ENCODE data around the gene COP1.

GRCh38 chr1:176187001-176187400 lies 20.1 kb downstream of the COP1 start:
- no peak for TF ChIP-seq TAF1 (IDR thresholded peaks at IDR 0.05; ENCODE audit: low read depth, low read length)
- no peak for TF ChIP-seq CTCF (IDR thresholded peaks at IDR 0.05; ENCODE audit: control extremely low read depth in 1 of 3, insufficient read depth in 1 of 3, low read depth in 1 of 3, low read length in 3 of 3)
- no peak for TF ChIP-seq CBX5 (IDR thresholded peaks at IDR 0.05; ENCODE audit: low read depth, low read length)
